ENCODE data around the gene CLCN4.

Gene CLCN4

GRCh38 chrX:10134921-10135320 is 21.9 kb upstream of the CLCN4 start:
- no peaks in the 10 kb centered on the region for H3K79me2 ChIP-seq
- no peak overlapping the region for H3K9ac ChIP-seq
- H3K4me1 ChIP-seq: no peaks in the 10 kb centered on the region
- no peak overlapping the region for H3K4me3 ChIP-seq (ENCODE audit: low read depth, low read length)
- H3K27me3 ChIP-seq (ENCODE audit: control insufficient read depth, insufficient read depth, low read length): no peaks in the 10 kb centered on the region
- H2AFZ ChIP-seq: no peak overlapping the region
- no peak overlapping the region for H3K27ac ChIP-seq
- no peaks in the 10 kb centered on the region for H3K36me3 ChIP-seq (ENCODE audit: control insufficient read depth, insufficient read depth, low read length)
- no peaks in the 10 kb centered on the region for H3K9me3 ChIP-seq (ENCODE audit: control insufficient read depth, low read length)
- no peak for TF ChIP-seq CTCF (IDR thresholded peaks at IDR 0.05)
- H3K4me2 ChIP-seq (ENCODE audit: low read length): no peak overlapping the region

- Histone ChIP-seq H3K36me3 (ENCODE audit: control insufficient read depth, insufficient read depth, low read length) (no peaks in the 10 kb centered on the region), H3K79me2 (no peaks in the 10 kb centered on the region), H3K27ac (no peak overlapping the region), H3K4me3 (ENCODE audit: low read depth, low read length) (no peak overlapping the region), H2AFZ (no peak overlapping the region), H3K9me3 (ENCODE audit: control insufficient read depth, low read length) (no peaks in the 10 kb centered on the region), H3K4me1 (no peaks in the 10 kb centered on the region), H3K27me3 (ENCODE audit: control insufficient read depth, insufficient read depth, low read length) (no peaks in the 10 kb centered on the region), H3K9ac (no peak overlapping the region), H3K4me2 (ENCODE audit: low read length) (no peak overlapping the region)
- TF ChIP-seq CTCF (IDR thresholded peaks at IDR 0.05): no peak
These were observed 21.0 kb upstream of the CLCN4 start for GRCh38 chrX:10135561-10136399.

GRCh38 chrX:10138726-10139125 is 18.0 kb upstream of the CLCN4 start:
- Histone ChIP-seq H3K27ac (no peak overlapping the region), H3K27me3 (ENCODE audit: control insufficient read depth, insufficient read depth, low read length) (no peaks in the 10 kb centered on the region), H3K9me3 (ENCODE audit: control insufficient read depth, low read length) (no peaks in the 10 kb centered on the region), H3K4me1 (no peaks in the 10 kb centered on the region), H3K9ac (no peak overlapping the region), H3K79me2 (no peaks in the 10 kb centered on the region), H3K36me3 (ENCODE audit: control insufficient read depth, insufficient read depth, low read length) (no peaks in the 10 kb centered on the region), H3K4me3 (ENCODE audit: low read depth, low read length) (no peak overlapping the region), H2AFZ (no peak overlapping the region), H3K4me2 (ENCODE audit: low read length) (no peak overlapping the region)
- no peak for TF ChIP-seq CTCF (IDR thresholded peaks at IDR 0.05)

GRCh38 chrX:10140264-10140663 is 16.5 kb upstream of the CLCN4 start:
- H3K4me1 ChIP-seq: no peaks in the 10 kb centered on the region
- no peak overlapping the region for H3K27ac ChIP-seq
- no peaks in the 10 kb centered on the region for H3K79me2 ChIP-seq
- H3K36me3 ChIP-seq (ENCODE audit: control insufficient read depth, insufficient read depth, low read length): no peaks in the 10 kb centered on the region
- H3K9ac ChIP-seq: no peak overlapping the region
- H3K4me3 ChIP-seq (ENCODE audit: low read depth, low read length): no peak overlapping the region
- TF ChIP-seq CTCF (IDR thresholded peaks at IDR 0.05): no peak
- H2AFZ ChIP-seq: no peak overlapping the region
- H3K4me2 ChIP-seq (ENCODE audit: low read length): no peak overlapping the region
- no peaks in the 10 kb centered on the region for H3K9me3 ChIP-seq (ENCODE audit: control insufficient read depth, low read length)
- H3K27me3 ChIP-seq (ENCODE audit: control insufficient read depth, insufficient read depth, low read length): no peaks in the 10 kb centered on the region

All from parathyroid adenoma (tissue), 2 donors.